Natural killer cell (primary cell): ENCODE results near the gene FAIM2. TPM values are rescaled to one million over a fixed set of nuclear protein-coding genes. Genes with fewer than 3 reads are reported as not detected.
"Not testable (repeated sequence)": the region's sequence is repeated elsewhere in the genome, so short reads cannot be mapped to it uniquely, and the experiment has no call there.

Experiments
- ATAC-seq, 3 donors: fragments of 150-1000 bp in 2 of 3; fragments of 200-7000 bp in 1 of 3; cut with Tn5 transposase; 1 replicate in 1 of 3; 2 replicates in 2 of 3; pipeline ENCODE4 v1.10.0; 2021; ENCODE audit warnings: mild to moderate bottlenecking in 2 of 3, moderate library complexity in 2 of 3
- DNase-seq, 2 donors: peaks; one replicate each; pipeline versions ENCODE4 v3.0.0 to v3.0.0-alpha.2; 2013 to 2021; ENCODE audit warnings: mixed read lengths in 1 of 2
- H3K27ac ChIP-seq: one replicate; pipeline ENCODE4 v1.5.1; 2013; ENCODE audit warnings: mild to moderate bottlenecking, low read length
- H3K27me3 ChIP-seq: one replicate; pipeline ENCODE4 v1.6.1; 2013; ENCODE audit warnings: low read length; ENCODE audit not compliant: control insufficient read depth, insufficient read depth
- H3K36me3 ChIP-seq: one replicate; pipeline ENCODE4 v1.6.1; 2013; ENCODE audit warnings: low read length; ENCODE audit not compliant: control insufficient read depth, insufficient read depth
- H3K4me1 ChIP-seq: one replicate; pipeline ENCODE4 v1.6.1; 2013; ENCODE audit warnings: low read length; ENCODE audit not compliant: control insufficient read depth, insufficient read depth
- H3K4me3 ChIP-seq: one replicate; pipeline ENCODE4 v1.5.1; 2013; ENCODE audit warnings: low read length
- H3K9me3 ChIP-seq: one replicate; pipeline ENCODE4 v1.6.1; 2013; ENCODE audit warnings: low read length; ENCODE audit not compliant: control insufficient read depth, insufficient read depth
- H3K27ac Mint-ChIP-seq, 2 donors: one replicate each; pipeline ENCODE4 v1.8.0; 2022; ENCODE audit warnings: mild to moderate bottlenecking in 2 of 2, mixed read lengths in 2 of 2, moderate library complexity in 1 of 2
- H3K27me3 Mint-ChIP-seq, 2 donors: one replicate each; pipeline ENCODE4 v1.8.0; 2022; ENCODE audit warnings: low read depth in 2 of 2, mixed read lengths in 2 of 2
- H3K36me3 Mint-ChIP-seq: one replicate; pipeline ENCODE4 v1.8.0; 2022; ENCODE audit warnings: mixed read lengths
- H3K4me1 Mint-ChIP-seq, 2 donors: one replicate each; pipeline ENCODE4 v1.8.0; 2022; ENCODE audit warnings: mixed read lengths in 2 of 2
- H3K4me3 Mint-ChIP-seq: one replicate; pipeline ENCODE4 v1.8.0; 2022; ENCODE audit warnings: mild to moderate bottlenecking, moderate library complexity, mixed read lengths
- H3K9me3 Mint-ChIP-seq, 2 donors: one replicate each; pipeline ENCODE4 v1.8.0; 2022; ENCODE audit warnings: mixed read lengths in 2 of 2
- WGBS: methylation state at CpG from one replicate; pipeline ENCODE4 v1.1.7; 2013; ENCODE audit warnings: missing lambda C conversion rate; ENCODE audit not compliant: insufficient coverage; 5-methylcytosine and 5-hydroxymethylcytosine counted together
- intact Hi-C: fragments of 100-400 bp; cut with micrococcal nuclease; formaldehyde crosslinking; loops from one replicate; pipeline ENCODE4 v1.14.2; 2022
- total RNA-seq, 4 donors: library from RNA; stranded (reverse); fragments of 120-200 nt in 1 of 4; gene quantifications; one replicate each; pipeline versions ENCODE4 v1.2.3 to v1.2.4, GENCODE V29; 2013 to 2022
- TF ChIP-seq, protein P1 (sequence below): fragments of 200-600 bp; IDR thresholded peaks from one replicate; pipeline ENCODE4 v1.8.0; 2022; ENCODE audit warnings: antibody characterized with exemption

Gene FAIM2
- total RNA-seq, 3 donors from 2014 or later (not counting 1 experiment from before 2014, with no cell fraction given) = 0.09 to 0.57 TPM; not detected in 1

DNA sequence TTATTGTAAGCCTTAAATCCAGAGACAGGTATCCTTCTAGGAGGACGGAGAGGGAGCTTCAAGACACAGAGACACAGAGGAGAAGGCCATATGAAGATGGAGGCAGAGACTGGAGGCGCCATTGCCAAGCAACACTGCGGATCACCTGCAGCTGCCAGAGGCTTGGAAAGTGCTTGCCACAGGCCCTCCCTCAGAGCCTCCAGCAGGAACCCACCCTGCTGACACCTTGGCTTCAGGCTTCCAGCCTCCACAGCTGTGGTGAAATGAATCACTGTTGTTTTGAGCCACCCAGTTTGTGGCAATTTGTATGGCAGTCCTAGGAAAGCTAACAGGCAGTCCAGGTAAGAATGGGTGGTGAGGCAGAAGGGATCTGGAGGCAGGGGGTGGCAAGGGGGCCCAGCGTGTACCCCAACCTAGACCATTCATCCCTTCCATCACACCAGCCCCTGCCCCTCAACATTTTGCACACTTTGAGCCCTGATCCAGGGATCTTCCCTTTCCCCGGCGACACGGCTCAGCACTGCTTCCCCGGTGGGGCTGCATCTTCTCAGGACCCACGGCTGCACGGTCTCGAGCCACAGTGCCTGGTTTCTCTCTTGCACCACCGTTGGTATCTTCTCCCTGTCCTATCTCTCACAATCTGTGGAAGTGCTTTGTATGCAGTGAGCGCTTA, 38.5 kb downstream of the FAIM2 start:
- TF ChIP-seq, protein P1, sequence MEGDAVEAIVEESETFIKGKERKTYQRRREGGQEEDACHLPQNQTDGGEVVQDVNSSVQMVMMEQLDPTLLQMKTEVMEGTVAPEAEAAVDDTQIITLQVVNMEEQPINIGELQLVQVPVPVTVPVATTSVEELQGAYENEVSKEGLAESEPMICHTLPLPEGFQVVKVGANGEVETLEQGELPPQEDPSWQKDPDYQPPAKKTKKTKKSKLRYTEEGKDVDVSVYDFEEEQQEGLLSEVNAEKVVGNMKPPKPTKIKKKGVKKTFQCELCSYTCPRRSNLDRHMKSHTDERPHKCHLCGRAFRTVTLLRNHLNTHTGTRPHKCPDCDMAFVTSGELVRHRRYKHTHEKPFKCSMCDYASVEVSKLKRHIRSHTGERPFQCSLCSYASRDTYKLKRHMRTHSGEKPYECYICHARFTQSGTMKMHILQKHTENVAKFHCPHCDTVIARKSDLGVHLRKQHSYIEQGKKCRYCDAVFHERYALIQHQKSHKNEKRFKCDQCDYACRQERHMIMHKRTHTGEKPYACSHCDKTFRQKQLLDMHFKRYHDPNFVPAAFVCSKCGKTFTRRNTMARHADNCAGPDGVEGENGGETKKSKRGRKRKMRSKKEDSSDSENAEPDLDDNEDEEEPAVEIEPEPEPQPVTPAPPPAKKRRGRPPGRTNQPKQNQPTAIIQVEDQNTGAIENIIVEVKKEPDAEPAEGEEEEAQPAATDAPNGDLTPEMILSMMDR = no peak
- Mint-ChIP-seq H3K36me3 (no peaks in the 10 kb centered on the region), H3K27me3 (peaks cover 0 to 10% of the 10 kb centered on the region in 2 donors), H3K4me3 (no peak overlapping the region), H3K4me1 (peaks cover 0 to 5% of the 10 kb centered on the region in 2 donors), H3K9me3 (no peaks in the 10 kb centered on the region), H3K27ac (no peak overlapping the region)
- ATAC-seq (no peak), DNase-seq (no peak)
- Histone ChIP-seq H3K4me3 (no peak overlapping the region), H3K4me1 (no peaks in the 10 kb centered on the region), H3K36me3 (no peaks in the 10 kb centered on the region), H3K9me3 (no peaks in the 10 kb centered on the region), H3K27me3 (no peaks in the 10 kb centered on the region), H3K27ac (no peak overlapping the region)
- intact Hi-C loops = loop anchor here (5.0 kb wide), 1 partner anchor 192 kb away; the partner anchor contains the start of gene ASIC1
- 78% methylated on average over 13 of the region's 13 CpGs for WGBS

DNA sequence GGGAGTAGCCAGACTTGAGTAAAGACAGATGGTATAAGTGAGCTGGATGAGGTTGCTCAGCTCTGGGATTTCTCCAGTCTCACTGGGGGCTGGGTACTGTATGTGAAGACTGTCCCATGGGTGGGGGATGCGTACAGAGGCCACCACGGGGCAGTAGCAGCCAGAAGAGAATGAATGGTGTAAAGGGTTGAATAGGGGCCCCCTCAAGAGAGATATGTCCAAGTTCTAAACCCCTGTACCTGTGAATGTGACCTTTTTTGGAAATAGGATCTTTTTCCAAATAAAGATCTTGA, 39.0 kb downstream of the FAIM2 start:
- peaks cover 0 to 5% of the 10 kb centered on the region in 2 donors for H3K4me1 Mint-ChIP-seq
- H3K27ac Mint-ChIP-seq = no peak overlapping the region
- H3K27ac ChIP-seq = no peak overlapping the region
- TF ChIP-seq, protein P1 = no peak
- DNase-seq (no peak), ATAC-seq (no peak)
- H3K36me3 Mint-ChIP-seq = no peaks in the 10 kb centered on the region
- no peaks in the 10 kb centered on the region for H3K36me3 ChIP-seq
- no peaks in the 10 kb centered on the region for H3K27me3 ChIP-seq
- H3K27me3 Mint-ChIP-seq = peaks cover 2 to 10% of the 10 kb centered on the region in 2 donors
- intact Hi-C loops = loop anchor here (5.0 kb wide), 1 partner anchor 193 kb away; the partner anchor contains the start of gene ASIC1
- H3K9me3 ChIP-seq = no peaks in the 10 kb centered on the region
- no peaks in the 10 kb centered on the region for H3K4me1 ChIP-seq
- no peak overlapping the region for H3K4me3 ChIP-seq
- no peak overlapping the region for H3K4me3 Mint-ChIP-seq
- 70% methylated on average over 2 of the region's 2 CpGs for WGBS
- no peaks in the 10 kb centered on the region for H3K9me3 Mint-ChIP-seq

DNA sequence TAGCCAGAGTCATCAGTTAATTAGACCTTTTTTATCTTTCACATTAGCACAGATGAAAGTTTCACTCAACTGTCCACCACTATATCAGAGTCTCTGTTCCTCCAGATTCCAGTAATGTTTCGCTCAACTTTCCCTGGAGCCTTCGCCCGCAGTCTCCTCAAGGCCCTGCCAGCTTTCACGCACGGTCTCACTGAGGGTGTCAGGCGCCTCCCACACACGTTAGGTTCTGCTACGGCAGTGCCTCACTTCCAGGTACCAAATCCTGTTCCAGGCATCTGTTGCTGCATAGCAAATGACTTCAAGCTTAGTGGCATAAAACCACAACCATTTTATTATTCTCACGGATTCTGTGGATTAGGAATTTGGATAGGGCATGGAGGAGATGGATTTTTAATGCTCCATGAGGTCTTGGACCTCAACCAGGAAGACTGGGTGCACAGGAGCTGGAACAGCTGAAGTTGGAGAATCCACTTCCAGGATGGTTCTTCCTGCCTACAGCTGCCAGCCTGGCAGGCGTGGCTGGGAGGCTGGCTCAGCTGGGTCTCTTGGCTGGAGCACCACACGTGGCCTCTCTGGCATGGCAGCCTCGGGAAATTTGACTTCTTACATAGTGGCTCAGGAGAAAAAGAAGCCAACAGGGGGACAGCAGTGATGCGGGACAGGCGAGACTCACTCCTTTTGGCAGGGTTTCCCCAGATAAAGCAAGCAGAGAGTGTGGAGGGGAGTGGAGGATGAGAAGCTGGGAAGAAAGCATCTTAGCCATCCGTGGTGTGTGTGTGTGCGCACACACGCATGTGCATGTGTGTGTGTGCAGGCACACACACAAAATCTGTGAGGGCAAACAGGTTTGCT, 39.5 kb downstream of the FAIM2 start:
- Mint-ChIP-seq H3K4me1 (peaks cover 0 to 5% of the 10 kb centered on the region in 2 donors), H3K27me3 (peaks cover 5 to 10% of the 10 kb centered on the region in 2 donors), H3K4me3 (no peak overlapping the region), H3K9me3 (no peaks in the 10 kb centered on the region), H3K27ac (no peak overlapping the region), H3K36me3 (no peaks in the 10 kb centered on the region)
- H3K27me3 ChIP-seq = no peaks in the 10 kb centered on the region
- no peak for ATAC-seq
- no peak overlapping the region for H3K4me3 ChIP-seq
- H3K4me1 ChIP-seq = no peaks in the 10 kb centered on the region
- intact Hi-C loops = no loop called here
- no peak for DNase-seq
- no peaks in the 10 kb centered on the region for H3K36me3 ChIP-seq
- 81% methylated on average over 17 of the region's 17 CpGs for WGBS
- H3K27ac ChIP-seq = no peak overlapping the region
- no peaks in the 10 kb centered on the region for H3K9me3 ChIP-seq
- TF ChIP-seq, protein P1 = no peak

GRCh38 chr12:49860921-49861320, 42.8 kb downstream of the FAIM2 start:
- H3K4me1 Mint-ChIP-seq, H3K9me3 Mint-ChIP-seq, H3K27ac Mint-ChIP-seq, H3K4me1 ChIP-seq, DNase-seq, H3K27me3 ChIP-seq, H3K36me3 Mint-ChIP-seq, H3K4me3 Mint-ChIP-seq, H3K36me3 ChIP-seq, intact Hi-C loops, H3K4me3 ChIP-seq, H3K27ac ChIP-seq, H3K9me3 ChIP-seq, ATAC-seq: not testable (repeated sequence)
- WGBS = 98% methylated on average over 18 of the region's 31 CpGs
- peaks cover 10 to 21% of the 10 kb centered on the region in 2 donors for H3K27me3 Mint-ChIP-seq

DNA sequence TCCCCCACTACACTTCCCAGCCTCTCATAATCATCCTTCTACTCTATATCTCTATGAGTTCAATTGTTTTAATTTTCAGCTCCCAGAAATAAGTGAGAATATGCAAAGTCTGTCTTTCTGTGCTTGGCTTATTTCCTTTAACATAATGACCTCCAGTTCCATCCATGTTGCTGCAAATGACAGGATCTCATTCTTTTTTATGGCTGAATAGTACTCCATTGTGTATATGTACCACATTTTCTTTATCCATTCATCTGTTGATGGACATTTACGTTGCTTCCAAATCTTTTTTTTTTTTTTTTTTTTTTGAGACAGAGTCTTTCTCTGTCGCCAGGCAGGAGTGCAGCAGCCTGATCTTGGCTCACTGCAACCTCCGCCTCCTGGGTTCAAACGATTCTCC, 47.8 kb downstream of the FAIM2 start:
- H3K27me3 ChIP-seq, H3K27ac Mint-ChIP-seq, intact Hi-C loops, DNase-seq, H3K4me3 Mint-ChIP-seq, H3K9me3 Mint-ChIP-seq, H3K36me3 Mint-ChIP-seq, H3K4me1 Mint-ChIP-seq, H3K27ac ChIP-seq, H3K4me3 ChIP-seq, H3K4me1 ChIP-seq, ATAC-seq, H3K36me3 ChIP-seq, H3K9me3 ChIP-seq: not testable (repeated sequence)
- 100% methylated on average over 4 of the region's 4 CpGs for WGBS
- peaks cover 21 to 27% of the 10 kb centered on the region in 2 donors for H3K27me3 Mint-ChIP-seq
